ENCODE measurements around the gene WDR88.

GRCh38 chr19:33203529-33203928, 71.6 kb downstream of the WDR88 start:
- TF ChIP-seq ZNF121 (CRISPR knock-in tag; IDR thresholded peaks at IDR 0.05) = no peak
- no peak for TF ChIP-seq ZNF317 (CRISPR knock-in tag; IDR thresholded peaks at IDR 0.05; ENCODE audit: borderline replicate concordance, low read depth)
- TF ChIP-seq, protein P1, sequence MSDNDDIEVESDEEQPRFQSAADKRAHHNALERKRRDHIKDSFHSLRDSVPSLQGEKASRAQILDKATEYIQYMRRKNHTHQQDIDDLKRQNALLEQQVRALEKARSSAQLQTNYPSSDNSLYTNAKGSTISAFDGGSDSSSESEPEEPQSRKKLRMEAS (CRISPR knock-in tag; IDR thresholded peaks at IDR 0.05) = no peak
- TF ChIP-seq, protein P2, sequence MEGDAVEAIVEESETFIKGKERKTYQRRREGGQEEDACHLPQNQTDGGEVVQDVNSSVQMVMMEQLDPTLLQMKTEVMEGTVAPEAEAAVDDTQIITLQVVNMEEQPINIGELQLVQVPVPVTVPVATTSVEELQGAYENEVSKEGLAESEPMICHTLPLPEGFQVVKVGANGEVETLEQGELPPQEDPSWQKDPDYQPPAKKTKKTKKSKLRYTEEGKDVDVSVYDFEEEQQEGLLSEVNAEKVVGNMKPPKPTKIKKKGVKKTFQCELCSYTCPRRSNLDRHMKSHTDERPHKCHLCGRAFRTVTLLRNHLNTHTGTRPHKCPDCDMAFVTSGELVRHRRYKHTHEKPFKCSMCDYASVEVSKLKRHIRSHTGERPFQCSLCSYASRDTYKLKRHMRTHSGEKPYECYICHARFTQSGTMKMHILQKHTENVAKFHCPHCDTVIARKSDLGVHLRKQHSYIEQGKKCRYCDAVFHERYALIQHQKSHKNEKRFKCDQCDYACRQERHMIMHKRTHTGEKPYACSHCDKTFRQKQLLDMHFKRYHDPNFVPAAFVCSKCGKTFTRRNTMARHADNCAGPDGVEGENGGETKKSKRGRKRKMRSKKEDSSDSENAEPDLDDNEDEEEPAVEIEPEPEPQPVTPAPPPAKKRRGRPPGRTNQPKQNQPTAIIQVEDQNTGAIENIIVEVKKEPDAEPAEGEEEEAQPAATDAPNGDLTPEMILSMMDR (IDR thresholded peaks at IDR 0.05) = no peak
- TF ChIP-seq ZNF671 (CRISPR knock-in tag; IDR thresholded peaks at IDR 0.05) = no peak
- no peak for TF ChIP-seq ERG (CRISPR knock-in tag; IDR thresholded peaks at IDR 0.05)

Measured in WTC11 (cell line).